Measurements from ENCODE around the gene DVL1. TPM values are rescaled to one million over a fixed set of nuclear protein-coding genes. Genes with fewer than 3 reads are reported as not detected.

The DVL1 gene
- total RNA-seq, 2 experiments from 2014 or later, result 33.4 to 35.0 TPM

- CTCF ChIA-PET, result interaction anchor here (0.7 to 3.2 kb wide), 7 partner anchors 9 to 307 kb away, joined by 3 to 34 read pairs (median 3); no protein-coding TSS in a partner anchor
- no peak for DNase-seq
- H3K27me3 Mint-ChIP-seq (ENCODE audit: low read depth), result no peaks in the 10 kb centered on the region
- H3K27ac Mint-ChIP-seq, result no peak overlapping the region
- H3K36me3 Mint-ChIP-seq (ENCODE audit: low read depth), result no peaks in the 10 kb centered on the region
- no peak overlapping the region for H3K4me3 Mint-ChIP-seq
- H3K9me3 Mint-ChIP-seq, result no peaks in the 10 kb centered on the region
- H3K4me1 Mint-ChIP-seq (ENCODE audit: low read depth), result no peaks in the 10 kb centered on the region
- intact Hi-C loops (cut with micrococcal nuclease), result loop anchor here (5.0 kb wide), 1 partner anchor 309 kb away; the partner anchor contains the start of gene PERM1
Measured at GRCh38 chr1:1291023-1291528, 58.1 kb downstream of the DVL1 start.

- no peaks in the 10 kb centered on the region for H3K36me3 Mint-ChIP-seq (ENCODE audit: low read depth)
Measured at GRCh38 chr1:1290238-1290731, 58.9 kb downstream of the DVL1 start.

GRCh38 chr1:1287288-1288110 is 61.7 kb downstream of the DVL1 start:
- Mint-ChIP-seq H3K27me3 (ENCODE audit: low read depth) (no peaks in the 10 kb centered on the region), H3K4me3 (no peak overlapping the region), H3K36me3 (ENCODE audit: low read depth) (no peaks in the 10 kb centered on the region), H3K4me1 (ENCODE audit: low read depth) (no peaks in the 10 kb centered on the region), H3K9me3 (no peaks in the 10 kb centered on the region), H3K27ac (no peak overlapping the region)
- no peak for DNase-seq
- CTCF ChIA-PET, result interaction anchor here (0.9 to 1.2 kb wide), 2 partner anchors 166 to 171 kb away, joined by 3 to 5 read pairs; partner anchors contain the start of gene C1orf159
- intact Hi-C loops (cut with micrococcal nuclease), result no loop called here

More at GRCh38 chr1:1290238-1290731, 58.9 kb downstream of the DVL1 start:
- H3K27me3 Mint-ChIP-seq (ENCODE audit: low read depth), result no peaks in the 10 kb centered on the region
- no peak overlapping the region for H3K4me3 Mint-ChIP-seq
- no peak overlapping the region for H3K27ac Mint-ChIP-seq
- CTCF ChIA-PET, result interaction anchor here (3.2 kb wide), 1 partner anchor 168 kb away, joined by 34 read pairs; no protein-coding TSS in a partner anchor
- H3K4me1 Mint-ChIP-seq (ENCODE audit: low read depth), result no peaks in the 10 kb centered on the region
- H3K9me3 Mint-ChIP-seq, result no peaks in the 10 kb centered on the region
- intact Hi-C loops (cut with micrococcal nuclease), result loop anchor here (5.0 kb wide), 1 partner anchor 308 kb away; the partner anchor contains the start of gene PERM1
- peak; percentile 65 for DNase-seq

- no peaks in the 10 kb centered on the region for H3K4me1 Mint-ChIP-seq (ENCODE audit: low read depth)
- no peak overlapping the region for H3K27ac Mint-ChIP-seq
- no peak overlapping the region for H3K4me3 Mint-ChIP-seq
- CTCF ChIA-PET, result interaction anchor here (0.7 to 1.2 kb wide), 3 partner anchors 154 to 170 kb away, joined by 3 to 5 read pairs (median 3); partner anchors contain the start of gene C1orf159
- intact Hi-C loops (cut with micrococcal nuclease), result no loop called here
- H3K36me3 Mint-ChIP-seq (ENCODE audit: low read depth), result no peaks in the 10 kb centered on the region
- H3K9me3 Mint-ChIP-seq, result no peaks in the 10 kb centered on the region
- DNase-seq, result no peak
- H3K27me3 Mint-ChIP-seq (ENCODE audit: low read depth), result no peaks in the 10 kb centered on the region
Measured at GRCh38 chr1:1286313-1287261, 62.6 kb downstream of the DVL1 start.

GRCh38 chr1:1285611-1286311 is 63.5 kb downstream of the DVL1 start:
- DNase-seq, result no peak
- no peaks in the 10 kb centered on the region for H3K9me3 Mint-ChIP-seq
- CTCF ChIA-PET, result interaction anchor here (0.7 kb wide), 1 partner anchor 155 kb away, joined by 3 read pairs; no protein-coding TSS in a partner anchor
- H3K27me3 Mint-ChIP-seq (ENCODE audit: low read depth), result no peaks in the 10 kb centered on the region
- no peak overlapping the region for H3K27ac Mint-ChIP-seq
- no peaks in the 10 kb centered on the region for H3K4me1 Mint-ChIP-seq (ENCODE audit: low read depth)
- H3K4me3 Mint-ChIP-seq, result no peak overlapping the region
- intact Hi-C loops (cut with micrococcal nuclease), result no loop called here
- H3K36me3 Mint-ChIP-seq (ENCODE audit: low read depth), result no peaks in the 10 kb centered on the region

Small RNA genes within 50 kb of the gene (microRNA-seq; reads per million reads assigned to microRNA genes)
- gene MIR6726 (ENCODE audit: borderline microRNAs expressed, borderline replicate concordance) (1.6 reads per million), gene MIR6727 (ENCODE audit: borderline microRNAs expressed, borderline replicate concordance) (not detected), gene MIR6808 (ENCODE audit: borderline microRNAs expressed, borderline replicate concordance) (not detected)

Other genes starting within 250 kb of the DVL1 start
- gene C1orf159, start 233.3 kb downstream of the DVL1 start, total RNA-seq, result 10 to 100 TPM; 14.9 to 18.6 TPM
- gene TTLL10, start 175.5 kb downstream of the DVL1 start, total RNA-seq, result not detected
- 10 to 100 TPM; 30.7 to 31.0 TPM for gene TNFRSF18, start 142.8 kb downstream of the DVL1 start, total RNA-seq
- 100 to 1,000 TPM; 107 to 110 TPM for gene TNFRSF4, start 135.3 kb downstream of the DVL1 start, total RNA-seq
- gene SDF4, start 117.4 kb downstream of the DVL1 start, total RNA-seq, result 10 to 100 TPM; 74.7 to 79.5 TPM
- gene B3GALT6, start 117.2 kb downstream of the DVL1 start, total RNA-seq, result 1 to 10 TPM; 8.7 to 9.9 TPM
- 1 to 10 TPM; 6.0 to 7.8 TPM for gene C1QTNF12, start 102.7 kb downstream of the DVL1 start, total RNA-seq
- 10 to 100 TPM; 48.5 to 49.7 TPM for gene UBE2J2, start 75.6 kb downstream of the DVL1 start, total RNA-seq
- 1 to 10 TPM; 5.6 to 7.6 TPM for gene SCNN1D, start 69.0 kb downstream of the DVL1 start, total RNA-seq
- 10 to 100 TPM; 24.1 to 25.3 TPM for gene ACAP3, start 41.5 kb downstream of the DVL1 start, total RNA-seq
- 10 to 100 TPM; 17.0 to 17.6 TPM for gene PUSL1, start 40.8 kb downstream of the DVL1 start, total RNA-seq
- 100 to 1,000 TPM; 117 to 118 TPM for gene INTS11, start 24.8 kb downstream of the DVL1 start, total RNA-seq
- gene CPTP, start 24.6 kb downstream of the DVL1 start, total RNA-seq, result 1 to 10 TPM; 5.6 to 5.7 TPM
- gene TAS1R3, start 18.1 kb downstream of the DVL1 start, total RNA-seq, result under 1 TPM; 0.10 to 0.14 TPM
- under 1 TPM; 0.54 to 0.57 TPM for gene MXRA8, start 9.1 kb upstream of the DVL1 start, total RNA-seq
- 100 to 1,000 TPM; 108 TPM for gene AURKAIP1, start 25.8 kb upstream of the DVL1 start, total RNA-seq
- gene CCNL2, start 49.9 kb upstream of the DVL1 start, total RNA-seq, result 100 to 1,000 TPM in 1 of 2 experiments, 10 to 100 TPM in 1; 97.7 to 108 TPM
- 100 to 1,000 TPM; 103 to 107 TPM for gene MRPL20, start 57.9 kb upstream of the DVL1 start, total RNA-seq
- gene ANKRD65, start 71.9 kb upstream of the DVL1 start, total RNA-seq, result not detected
- under 1 TPM; 0.72 to 0.74 TPM for gene VWA1, start 86.3 kb upstream of the DVL1 start, total RNA-seq
- under 1 TPM; 0.42 to 0.57 TPM for gene ATAD3C, start 100.3 kb upstream of the DVL1 start, total RNA-seq
- 10 to 100 TPM; 32.7 to 38.7 TPM for gene ATAD3B, start 122.3 kb upstream of the DVL1 start, total RNA-seq
- gene ATAD3A, start 162.7 kb upstream of the DVL1 start, total RNA-seq, result 10 to 100 TPM; 39.4 to 41.0 TPM
- gene TMEM240, start 191.2 kb upstream of the DVL1 start, total RNA-seq, result not detected
- gene SSU72, start 225.4 kb upstream of the DVL1 start, total RNA-seq, result 10 to 100 TPM; 91.6 to 95.9 TPM

Data from activated naive CD4-positive, alpha-beta T cell treated with anti-CD3 and anti-CD28 coated beads for 36 hours (primary cell).